Gastrocnemius medialis (tissue), 4 donors: ENCODE results near the gene CADPS.

Experiments
- POLR2A ChIP-seq, 2 donors: fragments of 450-650 bp; IDR thresholded peaks; one replicate each; pipeline ENCODE4 v1.6.1; 2017; ENCODE audit warnings: antibody characterized with exemption in 2 of 2, mild to moderate bottlenecking in 2 of 2, moderate library complexity in 2 of 2
- TF ChIP-seq, protein P1 (sequence below), 5 experiments: fragments of 450-650 bp in 3 of 5; fragments of 200-600 bp in 2 of 5; sonication (generic) in 2 of 5; IDR thresholded peaks in 4 of 5; conservative IDR thresholded peaks in 1 of 5; 1 replicate in 4 of 5; 2 replicates in 1 of 5; pipeline ENCODE4 v1.5.1; 2016 to 2019; ENCODE audit warnings: antibody characterized with exemption in 5 of 5, mild to moderate bottlenecking in 3 of 5, moderate library complexity in 3 of 5

DNA sequence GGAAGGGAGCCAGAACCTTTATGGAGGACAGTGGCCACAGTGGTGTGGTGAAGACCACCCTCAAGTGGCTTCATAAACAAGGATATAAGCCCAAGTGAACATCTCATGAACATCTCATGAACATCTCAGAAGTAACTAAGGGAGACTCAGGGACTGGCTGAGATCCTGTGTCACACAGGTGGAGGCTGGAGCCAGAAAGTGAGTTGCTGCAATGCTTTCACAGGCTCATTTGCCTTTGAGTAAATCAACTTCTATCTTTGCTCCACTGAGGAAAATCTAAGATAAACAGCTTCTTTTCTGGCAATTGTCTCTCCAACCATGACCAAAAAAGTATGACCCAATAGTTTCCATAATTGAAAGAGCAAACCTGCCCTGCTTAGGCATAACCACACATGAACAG, 152.9 kb downstream of the CADPS start:
- TF ChIP-seq, protein P1, sequence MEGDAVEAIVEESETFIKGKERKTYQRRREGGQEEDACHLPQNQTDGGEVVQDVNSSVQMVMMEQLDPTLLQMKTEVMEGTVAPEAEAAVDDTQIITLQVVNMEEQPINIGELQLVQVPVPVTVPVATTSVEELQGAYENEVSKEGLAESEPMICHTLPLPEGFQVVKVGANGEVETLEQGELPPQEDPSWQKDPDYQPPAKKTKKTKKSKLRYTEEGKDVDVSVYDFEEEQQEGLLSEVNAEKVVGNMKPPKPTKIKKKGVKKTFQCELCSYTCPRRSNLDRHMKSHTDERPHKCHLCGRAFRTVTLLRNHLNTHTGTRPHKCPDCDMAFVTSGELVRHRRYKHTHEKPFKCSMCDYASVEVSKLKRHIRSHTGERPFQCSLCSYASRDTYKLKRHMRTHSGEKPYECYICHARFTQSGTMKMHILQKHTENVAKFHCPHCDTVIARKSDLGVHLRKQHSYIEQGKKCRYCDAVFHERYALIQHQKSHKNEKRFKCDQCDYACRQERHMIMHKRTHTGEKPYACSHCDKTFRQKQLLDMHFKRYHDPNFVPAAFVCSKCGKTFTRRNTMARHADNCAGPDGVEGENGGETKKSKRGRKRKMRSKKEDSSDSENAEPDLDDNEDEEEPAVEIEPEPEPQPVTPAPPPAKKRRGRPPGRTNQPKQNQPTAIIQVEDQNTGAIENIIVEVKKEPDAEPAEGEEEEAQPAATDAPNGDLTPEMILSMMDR (IDR thresholded peaks at IDR 0.05 in 4 of 5, conservative IDR thresholded peaks at IDR 0.05 in 1 of 5) = no peak
- no peak for TF ChIP-seq POLR2A (IDR thresholded peaks at IDR 0.05)
